Measurements from ENCODE around the gene ZNF792. TPM values are rescaled to one million over a fixed set of nuclear protein-coding genes. Genes with fewer than 3 reads are reported as not detected.

ZNF792 gene
- polyA plus RNA-seq, 1 experiment = 4.0 TPM

- CTCF ChIA-PET = interaction anchor here (0.6 kb wide), 1 partner anchor 9 kb away, joined by 4 read pairs; no protein-coding TSS in a partner anchor
- Histone ChIP-seq H3K4me3 (ENCODE audit: low read depth, low read length) (no peak overlapping the region), H3K27ac (ENCODE audit: low read depth, low read length) (no peak overlapping the region), H3K9me3 (ENCODE audit: control insufficient read depth, insufficient read depth, low read length) (peaks cover 30% of the 10 kb centered on the region), H3K27me3 (ENCODE audit: control insufficient read depth, insufficient read depth, low read length) (no peaks in the 10 kb centered on the region)
- DNase-seq (ENCODE audit: low read depth, low spot score) = no peak
- TF ChIP-seq CTCF (IDR thresholded peaks at IDR 0.05; ENCODE audit: low read depth, low read length) = no peak
- POLR2A ChIA-PET = no interaction called here
Measured at GRCh38 chr19:34943861-34944573, 20.0 kb downstream of the ZNF792 start.

DNA sequence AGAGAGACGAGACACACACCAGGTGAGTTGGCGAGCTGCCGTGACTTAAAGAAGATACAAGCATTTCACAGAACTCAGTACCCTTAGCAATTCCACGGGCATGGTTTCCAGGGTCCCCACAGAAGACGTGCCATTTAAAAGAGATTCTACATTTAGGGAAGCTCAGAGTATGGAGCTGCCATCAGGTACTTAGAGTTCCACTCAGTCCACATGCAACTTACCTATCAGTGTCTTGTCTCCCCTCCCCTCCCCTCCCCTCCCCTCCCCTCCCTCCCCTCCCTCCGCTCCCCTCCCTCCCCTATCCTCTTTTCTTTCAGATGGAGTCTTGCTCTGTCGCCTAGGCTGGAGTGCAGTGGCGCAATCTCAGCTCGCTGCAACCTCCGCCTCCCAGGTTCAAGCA is 25.1 kb downstream of the ZNF792 start:
- CTCF ChIA-PET = no interaction called here
- POLR2A ChIA-PET = no interaction called here

DNA sequence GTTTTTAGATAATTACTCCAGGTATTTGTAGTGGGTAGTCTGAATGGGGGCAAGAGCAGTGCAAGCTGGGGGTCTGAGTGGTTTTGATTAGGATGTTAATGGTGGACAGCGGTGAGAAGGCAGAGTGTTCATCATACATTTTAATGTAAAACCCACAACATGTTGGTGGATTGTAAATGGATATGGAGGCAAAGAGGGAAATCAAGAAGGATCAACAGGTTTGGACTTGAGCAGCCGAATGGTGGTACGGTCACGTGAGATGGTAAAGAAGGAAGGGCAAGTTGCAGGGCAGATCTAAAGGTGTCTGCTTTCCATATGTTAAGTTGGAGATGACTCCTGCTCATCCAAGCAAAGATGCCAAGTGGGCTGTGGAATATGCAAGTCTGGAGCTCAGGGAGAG is 27.8 kb downstream of the ZNF792 start:
- peaks cover 1% of the 10 kb centered on the region; the same call in 1 of the 2 replicates for H3K9me3 ChIP-seq (ENCODE audit: control insufficient read depth, insufficient read depth, low read length)
- no peak for TF ChIP-seq CTCF (IDR thresholded peaks at IDR 0.05; ENCODE audit: low read depth, low read length)
- no peak overlapping the region for H3K27ac ChIP-seq (ENCODE audit: low read depth, low read length)
- DNase-seq (ENCODE audit: low read depth, low spot score) = no peak
- H3K27me3 ChIP-seq (ENCODE audit: control insufficient read depth, insufficient read depth, low read length) = no peaks in the 10 kb centered on the region
- no peak overlapping the region for H3K4me3 ChIP-seq (ENCODE audit: low read depth, low read length)
- POLR2A ChIA-PET = no interaction called here
- CTCF ChIA-PET = no interaction called here

More for the DNA sequence above, 25.1 kb downstream of the ZNF792 start:
- peaks cover 14% of the 10 kb centered on the region for H3K9me3 ChIP-seq (ENCODE audit: control insufficient read depth, insufficient read depth, low read length)
- no peak overlapping the region for H3K27ac ChIP-seq (ENCODE audit: low read depth, low read length)
- no peak for DNase-seq (ENCODE audit: low read depth, low spot score)
- no peak overlapping the region for H3K4me3 ChIP-seq (ENCODE audit: low read depth, low read length)
- no peaks in the 10 kb centered on the region for H3K27me3 ChIP-seq (ENCODE audit: control insufficient read depth, insufficient read depth, low read length)
- TF ChIP-seq CTCF (IDR thresholded peaks at IDR 0.05; ENCODE audit: low read depth, low read length) = no peak

GRCh38 chr19:34932494-34932893 is 31.5 kb downstream of the ZNF792 start:
- no peak for DNase-seq (ENCODE audit: low read depth, low spot score)
- POLR2A ChIA-PET = no interaction called here
- CTCF ChIA-PET = interaction anchor here (0.6 kb wide), 1 partner anchor 474 kb away, joined by 4 read pairs; no protein-coding TSS in a partner anchor

More at GRCh38 chr19:34932494-34932893, 31.5 kb downstream of the ZNF792 start:
- no peak for TF ChIP-seq CTCF (IDR thresholded peaks at IDR 0.05; ENCODE audit: low read depth, low read length)
- no peak overlapping the region for H3K27ac ChIP-seq (ENCODE audit: low read depth, low read length)
- H3K27me3 ChIP-seq (ENCODE audit: control insufficient read depth, insufficient read depth, low read length) = no peaks in the 10 kb centered on the region
- no peak overlapping the region for H3K4me3 ChIP-seq (ENCODE audit: low read depth, low read length)
- H3K9me3 ChIP-seq (ENCODE audit: control insufficient read depth, insufficient read depth, low read length) = no peaks in the 10 kb centered on the region; the same call in 1 of the 2 replicates

Data from AG04450 (cell line).